HepG2 (cell line): ENCODE data around the gene DDX4. TPM values are rescaled to one million over a fixed set of nuclear protein-coding genes. Genes with fewer than 3 reads are reported as not detected.
A peak's percentile ranks its signal among the peaks of the same experiment; 100 is the strongest.

Source experiments
- GABPB1 ChIP-seq: IDR thresholded peaks from 2 replicates; pipeline ENCODE4 v1.6.1; 2016; ENCODE audit warnings: mild to moderate bottlenecking, missing genetic modification reagents, moderate library complexity, missing compliant biosample characterization
- HCFC1 ChIP-seq: fragments of 150-350 bp; IDR thresholded peaks from 2 replicates; pipeline ENCODE4 v1.6.1; 2014; ENCODE audit warnings: low read depth, low read length
- KDM5B ChIP-seq: sonication (generic); formaldehyde crosslinking; IDR thresholded peaks from 2 replicates; pipeline ENCODE4 v1.4.0; 2020; ENCODE audit warnings: missing genetic modification reagents, mild to moderate bottlenecking, borderline replicate concordance
- MAF1 ChIP-seq: sonication (generic); formaldehyde crosslinking; IDR thresholded peaks from 2 replicates; pipeline ENCODE4 v1.5.0; 2020; ENCODE audit warnings: missing genetic modification reagents, borderline replicate concordance
- MZF1 ChIP-seq: sonication (generic); formaldehyde crosslinking; IDR thresholded peaks from 2 replicates; pipeline ENCODE4 v1.8.1; 2023; ENCODE audit warnings: mild to moderate bottlenecking, missing genetic modification reagents, borderline replicate concordance
- NFKB2 ChIP-seq: sonication (generic); formaldehyde crosslinking; IDR thresholded peaks from 2 replicates; pipeline ENCODE4 v1.4.0; 2020; ENCODE audit warnings: missing genetic modification reagents, borderline replicate concordance
- NFYC ChIP-seq: IDR thresholded peaks from 2 replicates; pipeline ENCODE4 v1.6.1; 2016; ENCODE audit warnings: missing genetic modification reagents, missing compliant biosample characterization
- PHF5A ChIP-seq: IDR thresholded peaks from one replicate; pipeline ENCODE4 v1.6.1; 2018; ENCODE audit warnings: low read depth, missing genetic modification reagents; ENCODE audit not compliant: unreplicated experiment
- PHF8 ChIP-seq: sonication (generic); formaldehyde crosslinking; IDR thresholded peaks from 2 replicates; pipeline ENCODE4 v1.5.0; 2020; ENCODE audit warnings: missing genetic modification reagents
- SPEN ChIP-seq: sonication (generic); formaldehyde crosslinking; IDR thresholded peaks from 2 replicates; pipeline ENCODE4 v1.5.1; 2020; ENCODE audit warnings: low read depth, mild to moderate bottlenecking, missing genetic modification reagents
- TAF1 ChIP-seq: sonication (generic); formaldehyde crosslinking; IDR thresholded peaks from 2 replicates; pipeline ENCODE4 v1.4.0; 2020; ENCODE audit warnings: missing genetic modification reagents
- TBX2 ChIP-seq: sonication (generic); formaldehyde crosslinking; IDR thresholded peaks from 2 replicates; pipeline ENCODE4 v1.5.0; 2020; ENCODE audit warnings: missing genetic modification reagents, mild to moderate bottlenecking, borderline replicate concordance
- TBX3 ChIP-seq: fragments of 450-650 bp; IDR thresholded peaks from 2 replicates; pipeline ENCODE4 v1.6.1; 2017; ENCODE audit warnings: antibody characterized with exemption, mild to moderate bottlenecking, inconsistent platforms, borderline replicate concordance
- TEAD3 ChIP-seq: optimal IDR thresholded peaks from 2 replicates; pipeline ENCODE3; 2016; ENCODE audit warnings: borderline replicate concordance
- WIZ ChIP-seq: sonication (generic); formaldehyde crosslinking; IDR thresholded peaks from 2 replicates; pipeline ENCODE4 v1.5.1; 2020; ENCODE audit warnings: mild to moderate bottlenecking, missing genetic modification reagents
- YEATS2 ChIP-seq: sonication (generic); formaldehyde crosslinking; IDR thresholded peaks from 2 replicates; pipeline ENCODE4 v1.4.0; 2020; ENCODE audit warnings: missing genetic modification reagents, borderline replicate concordance
- YY1 ChIP-seq: IDR thresholded peaks from 2 replicates; pipeline ENCODE4 v1.6.1; 2011; ENCODE audit warnings: low read length, low read depth, moderate library complexity, mild to moderate bottlenecking; ENCODE audit not compliant: insufficient read depth, insufficient replicate concordance
- ZBTB7B ChIP-seq: sonication (generic); formaldehyde crosslinking; IDR thresholded peaks from 2 replicates; pipeline ENCODE4 v1.4.0; 2020; ENCODE audit warnings: missing genetic modification reagents
- ZFX ChIP-seq: sonication (generic); formaldehyde crosslinking; IDR thresholded peaks from 2 replicates; pipeline ENCODE4 v1.4.0; 2020; ENCODE audit warnings: mild to moderate bottlenecking, low read depth, missing genetic modification reagents, moderate library complexity
- ZNF644 ChIP-seq: IDR thresholded peaks from 2 replicates; pipeline ENCODE4 v1.6.1; 2016; ENCODE audit warnings: low read depth
- ZNF720 ChIP-seq: sonication (generic); formaldehyde crosslinking; IDR thresholded peaks from 2 replicates; pipeline ENCODE4 v1.4.0; 2020; ENCODE audit warnings: missing genetic modification reagents
- ZNF766 ChIP-seq: sonication (generic); formaldehyde crosslinking; IDR thresholded peaks from 2 replicates; pipeline ENCODE4 v1.5.0; 2020; ENCODE audit warnings: missing genetic modification reagents, borderline replicate concordance
- ZNF850 ChIP-seq: sonication (generic); formaldehyde crosslinking; conservative IDR thresholded peaks from 2 replicates; pipeline ENCODE4 v1.9.0; 2021; ENCODE audit warnings: mild to moderate bottlenecking, missing genetic modification reagents
- polyA plus RNA-seq, 8 experiments: library from polyadenylated mRNA; depleted of rRNA in 3 of 8; stranded (reverse) in 7 of 8; unstranded in 1 of 8; fragments of >200 nt; fragmentation: Illumina TruSeq in 4 of 8; extraction: Trizol in 4 of 8; gene quantifications; 2 replicates each; pipeline versions ENCODE4 v1.2.1 to v1.2.3, GENCODE V29; 2011 to 2016; ENCODE audit warnings: low read depth in 4 of 8, missing spikeins in 1 of 8, mixed read lengths in 1 of 8; ENCODE audit not compliant: insufficient read depth in 1 of 8
- total RNA-seq, 5 experiments: library from RNA; depleted of rRNA; stranded (reverse); fragments of >200 nt; fragmentation: Illumina TruSeq; extraction: Trizol; gene quantifications; 2 replicates each; pipeline ENCODE4 v1.2.3, GENCODE V29; 2016; ENCODE audit warnings: low read depth in 1 of 5
- TF ChIP-seq, protein P1 (sequence below): sonication (generic); formaldehyde crosslinking; IDR thresholded peaks from 2 replicates; pipeline ENCODE4 v1.8.1; 2023; ENCODE audit warnings: mild to moderate bottlenecking, missing genetic modification reagents, borderline replicate concordance
- TF ChIP-seq, protein P2 (sequence below): sonication (generic); formaldehyde crosslinking; IDR thresholded peaks from 2 replicates; pipeline ENCODE4 v1.9.0; 2022; ENCODE audit warnings: low read depth, missing genetic modification reagents
- TF ChIP-seq, protein P3 (sequence below): sonication (generic); formaldehyde crosslinking; IDR thresholded peaks from 2 replicates; pipeline ENCODE4 v1.8.0; 2023; ENCODE audit warnings: mild to moderate bottlenecking, missing genetic modification reagents

Gene DDX4
- total and polyA plus RNA-seq, 2 of the 13 experiments (the other 11 are each of a cell fraction or from before 2014, with no cell fraction given) = 0.05 TPM; not detected in 1

DNA sequence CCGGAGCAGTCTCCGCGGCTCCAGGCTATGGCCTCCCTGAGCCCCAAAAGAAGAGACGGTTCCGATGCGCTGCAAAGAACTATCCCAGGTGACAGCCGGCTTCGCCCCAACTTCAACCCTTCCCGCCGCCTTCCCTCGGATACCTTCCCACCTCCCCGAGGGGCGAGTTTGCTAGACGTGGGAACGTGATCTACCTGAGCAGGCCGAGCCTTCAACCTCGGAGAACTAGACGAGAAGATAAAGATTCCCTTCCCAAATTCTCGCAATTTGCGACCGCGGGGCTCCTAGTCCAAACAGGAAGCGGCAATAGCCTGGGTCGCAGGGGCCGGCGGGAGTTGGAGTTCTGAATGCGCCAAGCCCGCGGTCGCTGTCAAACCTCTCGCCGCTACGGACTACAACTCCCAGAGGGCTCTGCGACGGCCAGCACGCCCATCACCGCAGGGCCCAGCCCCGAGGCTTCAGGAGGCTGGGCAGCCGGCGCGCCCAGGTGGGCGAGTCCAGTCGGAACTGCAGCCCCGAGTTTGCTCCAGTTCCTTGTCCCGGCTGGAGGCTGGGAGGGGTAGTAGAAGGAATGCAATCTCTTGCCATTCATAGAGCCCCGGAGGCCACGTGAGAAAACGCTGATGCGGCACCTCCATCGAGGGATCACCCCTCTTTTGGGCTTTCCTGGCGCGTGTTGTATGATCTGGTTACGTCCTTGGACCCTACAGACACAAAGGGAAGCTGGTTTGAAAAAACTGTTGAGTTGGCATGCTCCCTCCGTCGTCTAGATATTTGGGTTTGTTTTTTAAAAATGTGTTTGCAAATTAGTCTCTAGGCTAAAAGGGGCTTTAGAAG, 25.6 kb upstream of the DDX4 start, which contains the start of gene SLC38A9 (continued):
- peak; percentile 74; the same call in 1 of the 2 replicates for TF ChIP-seq TBX2 (CRISPR knock-in tag)
- TF ChIP-seq WIZ (CRISPR knock-in tag) = peak; percentile 68; the same call in 1 of the 2 replicates
- 0 out of 2 replicates have a peak, but pooled peaks have one; percentile 8 for TF ChIP-seq ZNF644
- TF ChIP-seq, protein P1, sequence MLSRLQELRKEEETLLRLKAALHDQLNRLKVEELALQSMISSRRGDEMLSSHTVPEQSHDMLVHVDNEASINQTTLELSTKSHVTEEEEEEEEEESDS (CRISPR knock-in tag) = no peak
- peak; percentile 30; the same call in 1 of the 2 replicates for TF ChIP-seq KDM5B (CRISPR knock-in tag)
- TF ChIP-seq MZF1 = peak; percentile 63; the same call in 1 of the 2 replicates
- peak; percentile 55 for TF ChIP-seq TEAD3 (CRISPR knock-in tag)
- TF ChIP-seq MAF1 = no peak
- peak; percentile 62; the same call in 1 of the 2 replicates for TF ChIP-seq NFKB2 (CRISPR knock-in tag)
- peak; percentile 92 for TF ChIP-seq HCFC1
- peak; percentile 66; the same call in 1 of the 2 replicates for TF ChIP-seq YEATS2 (CRISPR knock-in tag)
- no peak for TF ChIP-seq NFYC
- TF ChIP-seq, protein P2, sequence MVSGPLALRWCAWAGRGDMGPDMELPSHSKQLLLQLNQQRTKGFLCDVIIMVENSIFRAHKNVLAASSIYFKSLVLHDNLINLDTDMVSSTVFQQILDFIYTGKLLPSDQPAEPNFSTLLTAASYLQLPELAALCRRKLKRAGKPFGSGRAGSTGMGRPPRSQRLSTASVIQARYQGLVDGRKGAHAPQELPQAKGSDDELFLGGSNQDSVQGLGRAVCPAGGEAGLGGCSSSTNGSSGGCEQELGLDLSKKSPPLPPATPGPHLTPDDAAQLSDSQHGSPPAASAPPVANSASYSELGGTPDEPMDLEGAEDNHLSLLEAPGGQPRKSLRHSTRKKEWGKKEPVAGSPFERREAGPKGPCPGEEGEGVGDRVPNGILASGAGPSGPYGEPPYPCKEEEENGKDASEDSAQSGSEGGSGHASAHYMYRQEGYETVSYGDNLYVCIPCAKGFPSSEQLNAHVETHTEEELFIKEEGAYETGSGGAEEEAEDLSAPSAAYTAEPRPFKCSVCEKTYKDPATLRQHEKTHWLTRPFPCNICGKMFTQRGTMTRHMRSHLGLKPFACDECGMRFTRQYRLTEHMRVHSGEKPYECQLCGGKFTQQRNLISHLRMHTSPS = peak; percentile 39; the same call in 1 of the 2 replicates
- TF ChIP-seq ZFX (CRISPR knock-in tag) = peak; percentile 79
- TF ChIP-seq PHF5A (CRISPR knock-in tag) = no peak
- TF ChIP-seq, protein P3, sequence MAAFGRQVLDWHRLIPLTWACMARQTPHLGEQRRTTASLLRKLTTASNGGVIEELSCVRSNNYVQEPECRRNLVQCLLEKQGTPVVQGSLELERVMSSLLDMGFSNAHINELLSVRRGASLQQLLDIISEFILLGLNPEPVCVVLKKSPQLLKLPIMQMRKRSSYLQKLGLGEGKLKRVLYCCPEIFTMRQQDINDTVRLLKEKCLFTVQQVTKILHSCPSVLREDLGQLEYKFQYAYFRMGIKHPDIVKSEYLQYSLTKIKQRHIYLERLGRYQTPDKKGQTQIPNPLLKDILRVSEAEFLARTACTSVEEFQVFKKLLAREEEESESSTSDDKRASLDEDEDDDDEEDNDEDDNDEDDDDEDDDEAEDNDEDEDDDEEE = no peak
- 0 out of 2 replicates have a peak, but pooled peaks have one; percentile 61 for TF ChIP-seq ZNF850
- peak; percentile 51; the same call in 1 of the 2 replicates for TF ChIP-seq SPEN (CRISPR knock-in tag)
- peak; percentile 57 for TF ChIP-seq ZBTB7B (CRISPR knock-in tag)
- TF ChIP-seq ZNF766 (CRISPR knock-in tag) = 0 out of 2 replicates have a peak, but pooled peaks have one; percentile 54
- TF ChIP-seq GABPB1 (CRISPR knock-in tag) = peak; percentile 98
- peak; percentile 72 for TF ChIP-seq YY1
- TF ChIP-seq TBX3 = no peak
- peak; percentile 85 for TF ChIP-seq PHF8
- TF ChIP-seq ZNF720 = no peak
- peak; percentile 86 for TF ChIP-seq TAF1 (CRISPR knock-in tag)
